ENCODE data around the gene GCN1.
"Not testable (repeated sequence)": the region's sequence is repeated elsewhere in the genome, so short reads cannot be mapped to it uniquely, and the experiment has no call there.

The GCN1 gene

GRCh38 chr12:120196817-120197541 lies 2.5 kb upstream of the GCN1 start:
- not testable (repeated sequence) for H3K4me3 ChIP-seq (ENCODE audit: low read length in 2 of 2); H3K9me3 ChIP-seq (ENCODE audit: control insufficient read depth in 2 of 2, low read length in 2 of 2); H3K9ac ChIP-seq (ENCODE audit: low read length in 2 of 2); H3K27ac ChIP-seq (ENCODE audit: low read length); H3K27me3 ChIP-seq (ENCODE audit: control insufficient read depth in 1 of 2, insufficient read depth in 2 of 2, low read length in 2 of 2)
- Histone ChIP-seq H3K4me1 (ENCODE audit: control insufficient read depth, insufficient read depth, low read length) (peaks cover 35% of the 10 kb centered on the region), H3K36me3 (ENCODE audit: control insufficient read depth in 2 of 2, insufficient read depth in 2 of 2, low read length in 2 of 2) (peaks cover 17 to 32% of the 10 kb centered on the region in 2 donors)

- Histone ChIP-seq H3K9ac (ENCODE audit: low read length in 2 of 2) (no peak overlapping the region), H3K36me3 (ENCODE audit: control insufficient read depth in 2 of 2, insufficient read depth in 2 of 2, low read length in 2 of 2) (peaks cover 19 to 32% of the 10 kb centered on the region in 2 donors), H3K4me3 (ENCODE audit: low read length in 2 of 2) (no peak overlapping the region), H3K27ac (ENCODE audit: low read length) (no peak overlapping the region), H3K4me1 (ENCODE audit: control insufficient read depth, insufficient read depth, low read length) (peaks cover 35% of the 10 kb centered on the region), H3K9me3 (ENCODE audit: control insufficient read depth in 2 of 2, low read length in 2 of 2) (no peaks in the 10 kb centered on the region), H3K27me3 (ENCODE audit: control insufficient read depth in 1 of 2, insufficient read depth in 2 of 2, low read length in 2 of 2) (no peaks in the 10 kb centered on the region)
Measured at GRCh38 chr12:120196363-120196762, 1.8 kb upstream of the GCN1 start.

- Histone ChIP-seq H3K36me3 (ENCODE audit: control insufficient read depth in 2 of 2, insufficient read depth in 2 of 2, low read length in 2 of 2) (peaks cover 18 to 30% of the 10 kb centered on the region in 2 donors), H3K4me1 (ENCODE audit: control insufficient read depth, insufficient read depth, low read length) (peaks cover 22% of the 10 kb centered on the region), H3K4me3 (ENCODE audit: low read length in 2 of 2) (peak overlapping the region; percentile 89 to 96), H3K9me3 (ENCODE audit: control insufficient read depth in 2 of 2, low read length in 2 of 2) (no peaks in the 10 kb centered on the region), H3K9ac (ENCODE audit: low read length in 2 of 2) (peak overlapping the region; percentile 83 to 94), H3K27me3 (ENCODE audit: control insufficient read depth in 1 of 2, insufficient read depth in 2 of 2, low read length in 2 of 2) (no peaks in the 10 kb centered on the region), H3K27ac (ENCODE audit: low read length) (peak overlapping the region; percentile 81)
Measured at GRCh38 chr12:120194226-120194533, 335 bp downstream of the GCN1 start.

GRCh38 chr12:120193286-120193685 lies 1.2 kb downstream of the GCN1 start:
- not testable (repeated sequence) for H3K9ac ChIP-seq (ENCODE audit: low read length in 2 of 2)
- H3K36me3 ChIP-seq (ENCODE audit: control insufficient read depth in 2 of 2, insufficient read depth in 2 of 2, low read length in 2 of 2), result peaks cover 15 to 22% of the 10 kb centered on the region in 2 donors

GRCh38 chr12:120190985-120191480 lies 3.5 kb downstream of the GCN1 start:
- Histone ChIP-seq H3K27me3 (ENCODE audit: control insufficient read depth in 1 of 2, insufficient read depth in 2 of 2, low read length in 2 of 2) (no peaks in the 10 kb centered on the region), H3K9me3 (ENCODE audit: control insufficient read depth in 2 of 2, low read length in 2 of 2) (no peaks in the 10 kb centered on the region), H3K4me1 (ENCODE audit: control insufficient read depth, insufficient read depth, low read length) (peaks cover 15% of the 10 kb centered on the region), H3K36me3 (ENCODE audit: control insufficient read depth in 2 of 2, insufficient read depth in 2 of 2, low read length in 2 of 2) (peaks cover 11 to 20% of the 10 kb centered on the region in 2 donors), H3K4me3 (ENCODE audit: low read length in 2 of 2) (no peak overlapping the region), H3K9ac (ENCODE audit: low read length in 2 of 2) (no peak overlapping the region), H3K27ac (ENCODE audit: low read length) (no peak overlapping the region)

More at GRCh38 chr12:120193286-120193685, 1.2 kb downstream of the GCN1 start:
- H3K27me3 ChIP-seq (ENCODE audit: control insufficient read depth in 1 of 2, insufficient read depth in 2 of 2, low read length in 2 of 2); H3K9me3 ChIP-seq (ENCODE audit: control insufficient read depth in 2 of 2, low read length in 2 of 2); H3K27ac ChIP-seq (ENCODE audit: low read length): not testable (repeated sequence)
- Histone ChIP-seq H3K4me1 (ENCODE audit: control insufficient read depth, insufficient read depth, low read length) (peaks cover 15% of the 10 kb centered on the region), H3K4me3 (ENCODE audit: low read length in 2 of 2) (peak overlapping the region in 1 of 2 donors; percentile 89)

- Histone ChIP-seq H3K9ac (ENCODE audit: low read length in 2 of 2) (no peak overlapping the region), H3K27ac (ENCODE audit: low read length) (no peak overlapping the region), H3K36me3 (ENCODE audit: control insufficient read depth in 2 of 2, insufficient read depth in 2 of 2, low read length in 2 of 2) (peaks cover 11 to 21% of the 10 kb centered on the region in 2 donors), H3K4me1 (ENCODE audit: control insufficient read depth, insufficient read depth, low read length) (peaks cover 15% of the 10 kb centered on the region), H3K9me3 (ENCODE audit: control insufficient read depth in 2 of 2, low read length in 2 of 2) (no peaks in the 10 kb centered on the region), H3K27me3 (ENCODE audit: control insufficient read depth in 1 of 2, insufficient read depth in 2 of 2, low read length in 2 of 2) (no peaks in the 10 kb centered on the region), H3K4me3 (ENCODE audit: low read length in 2 of 2) (no peak overlapping the region)
Measured at GRCh38 chr12:120190386-120190785, 4.1 kb downstream of the GCN1 start.

- Histone ChIP-seq H3K9ac (ENCODE audit: low read length in 2 of 2) (no peak overlapping the region), H3K9me3 (ENCODE audit: control insufficient read depth in 2 of 2, low read length in 2 of 2) (no peaks in the 10 kb centered on the region), H3K4me3 (ENCODE audit: low read length in 2 of 2) (no peak overlapping the region), H3K36me3 (ENCODE audit: control insufficient read depth in 2 of 2, insufficient read depth in 2 of 2, low read length in 2 of 2) (peaks cover 34 to 51% of the 10 kb centered on the region in 2 donors), H3K27ac (ENCODE audit: low read length) (no peak overlapping the region), H3K4me1 (ENCODE audit: control insufficient read depth, insufficient read depth, low read length) (no peaks in the 10 kb centered on the region), H3K27me3 (ENCODE audit: control insufficient read depth in 1 of 2, insufficient read depth in 2 of 2, low read length in 2 of 2) (no peaks in the 10 kb centered on the region)
Measured at GRCh38 chr12:120186654-120187053, 7.9 kb downstream of the GCN1 start.

- H3K4me1 ChIP-seq (ENCODE audit: control insufficient read depth, insufficient read depth, low read length), result no peaks in the 10 kb centered on the region
- peaks cover 43 to 54% of the 10 kb centered on the region in 2 donors for H3K36me3 ChIP-seq (ENCODE audit: control insufficient read depth in 2 of 2, insufficient read depth in 2 of 2, low read length in 2 of 2)
- no peak overlapping the region for H3K9ac ChIP-seq (ENCODE audit: low read length in 2 of 2)
- H3K4me3 ChIP-seq (ENCODE audit: low read length in 2 of 2), result no peak overlapping the region
- H3K27ac ChIP-seq (ENCODE audit: low read length), result no peak overlapping the region
- H3K9me3 ChIP-seq (ENCODE audit: control insufficient read depth in 2 of 2, low read length in 2 of 2), result no peaks in the 10 kb centered on the region
- no peaks in the 10 kb centered on the region for H3K27me3 ChIP-seq (ENCODE audit: control insufficient read depth in 1 of 2, insufficient read depth in 2 of 2, low read length in 2 of 2)
Measured at GRCh38 chr12:120183211-120183631, 11.3 kb downstream of the GCN1 start.

- no peak overlapping the region for H3K27ac ChIP-seq (ENCODE audit: low read length)
- peaks cover 50 to 63% of the 10 kb centered on the region in 2 donors for H3K36me3 ChIP-seq (ENCODE audit: control insufficient read depth in 2 of 2, insufficient read depth in 2 of 2, low read length in 2 of 2)
Measured at GRCh38 chr12:120181991-120182631, 12.4 kb downstream of the GCN1 start.

GRCh38 chr12:120180975-120181374 lies 13.5 kb downstream of the GCN1 start:
- Histone ChIP-seq H3K9ac (ENCODE audit: low read length in 2 of 2) (no peak overlapping the region), H3K9me3 (ENCODE audit: control insufficient read depth in 2 of 2, low read length in 2 of 2) (no peaks in the 10 kb centered on the region), H3K4me3 (ENCODE audit: low read length in 2 of 2) (no peak overlapping the region), H3K36me3 (ENCODE audit: control insufficient read depth in 2 of 2, insufficient read depth in 2 of 2, low read length in 2 of 2) (peaks cover 53 to 62% of the 10 kb centered on the region in 2 donors), H3K27me3 (ENCODE audit: control insufficient read depth in 1 of 2, insufficient read depth in 2 of 2, low read length in 2 of 2) (no peaks in the 10 kb centered on the region), H3K4me1 (ENCODE audit: control insufficient read depth, insufficient read depth, low read length) (no peaks in the 10 kb centered on the region), H3K27ac (ENCODE audit: low read length) (no peak overlapping the region)

More at GRCh38 chr12:120181991-120182631, 12.4 kb downstream of the GCN1 start:
- H3K27me3 ChIP-seq (ENCODE audit: control insufficient read depth in 1 of 2, insufficient read depth in 2 of 2, low read length in 2 of 2), result no peaks in the 10 kb centered on the region
- H3K4me1 ChIP-seq (ENCODE audit: control insufficient read depth, insufficient read depth, low read length), result no peaks in the 10 kb centered on the region
- no peak overlapping the region for H3K4me3 ChIP-seq (ENCODE audit: low read length in 2 of 2)
- no peak overlapping the region for H3K9ac ChIP-seq (ENCODE audit: low read length in 2 of 2)
- H3K9me3 ChIP-seq (ENCODE audit: control insufficient read depth in 2 of 2, low read length in 2 of 2), result no peaks in the 10 kb centered on the region

GRCh38 chr12:120175537-120175936 lies 19.0 kb downstream of the GCN1 start:
- Histone ChIP-seq H3K4me3 (ENCODE audit: low read length in 2 of 2) (no peak overlapping the region), H3K9me3 (ENCODE audit: control insufficient read depth in 2 of 2, low read length in 2 of 2) (no peaks in the 10 kb centered on the region), H3K27me3 (ENCODE audit: control insufficient read depth in 1 of 2, insufficient read depth in 2 of 2, low read length in 2 of 2) (no peaks in the 10 kb centered on the region), H3K9ac (ENCODE audit: low read length in 2 of 2) (no peak overlapping the region), H3K36me3 (ENCODE audit: control insufficient read depth in 2 of 2, insufficient read depth in 2 of 2, low read length in 2 of 2) (peaks cover 66 to 67% of the 10 kb centered on the region in 2 donors), H3K27ac (ENCODE audit: low read length) (no peak overlapping the region), H3K4me1 (ENCODE audit: control insufficient read depth, insufficient read depth, low read length) (no peaks in the 10 kb centered on the region)

Measured in stomach smooth muscle (tissue), 2 donors.